ENCODE data around the gene SLC35F3.

DNA sequence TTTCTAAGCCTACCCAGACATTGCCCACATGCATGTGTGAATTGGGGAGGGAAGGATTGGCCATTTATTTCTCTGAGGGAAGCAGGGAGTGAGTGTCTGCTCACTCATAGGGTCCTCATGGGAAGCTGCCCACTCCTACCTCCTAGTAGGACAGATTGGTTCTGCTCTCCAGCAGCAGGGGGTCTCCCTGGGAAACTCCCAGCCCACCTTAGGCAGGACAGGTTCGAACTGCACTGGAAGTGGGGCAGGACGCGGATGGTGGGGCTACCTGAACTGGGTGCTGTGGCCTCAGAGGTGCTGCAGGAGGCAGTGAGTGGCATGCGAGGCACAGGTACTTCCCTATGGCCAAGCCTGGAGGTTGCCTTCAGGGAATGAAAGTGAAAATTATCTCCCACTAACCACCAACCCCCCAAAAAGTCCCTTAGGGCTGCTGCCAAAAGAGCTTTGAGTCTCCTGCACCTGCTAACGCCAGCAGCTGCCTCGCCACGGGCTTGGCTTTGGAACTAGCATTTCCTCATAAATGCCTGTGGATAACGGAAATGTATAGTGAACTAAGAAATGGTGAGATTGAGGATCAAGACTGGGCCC, 311.7 kb downstream of the SLC35F3 start:
- TF ChIP-seq, protein P1, sequence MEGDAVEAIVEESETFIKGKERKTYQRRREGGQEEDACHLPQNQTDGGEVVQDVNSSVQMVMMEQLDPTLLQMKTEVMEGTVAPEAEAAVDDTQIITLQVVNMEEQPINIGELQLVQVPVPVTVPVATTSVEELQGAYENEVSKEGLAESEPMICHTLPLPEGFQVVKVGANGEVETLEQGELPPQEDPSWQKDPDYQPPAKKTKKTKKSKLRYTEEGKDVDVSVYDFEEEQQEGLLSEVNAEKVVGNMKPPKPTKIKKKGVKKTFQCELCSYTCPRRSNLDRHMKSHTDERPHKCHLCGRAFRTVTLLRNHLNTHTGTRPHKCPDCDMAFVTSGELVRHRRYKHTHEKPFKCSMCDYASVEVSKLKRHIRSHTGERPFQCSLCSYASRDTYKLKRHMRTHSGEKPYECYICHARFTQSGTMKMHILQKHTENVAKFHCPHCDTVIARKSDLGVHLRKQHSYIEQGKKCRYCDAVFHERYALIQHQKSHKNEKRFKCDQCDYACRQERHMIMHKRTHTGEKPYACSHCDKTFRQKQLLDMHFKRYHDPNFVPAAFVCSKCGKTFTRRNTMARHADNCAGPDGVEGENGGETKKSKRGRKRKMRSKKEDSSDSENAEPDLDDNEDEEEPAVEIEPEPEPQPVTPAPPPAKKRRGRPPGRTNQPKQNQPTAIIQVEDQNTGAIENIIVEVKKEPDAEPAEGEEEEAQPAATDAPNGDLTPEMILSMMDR (IDR thresholded peaks at IDR 0.05), result no peak
- no peak for TF ChIP-seq EP300 (IDR thresholded peaks at IDR 0.05)
- no peak for TF ChIP-seq POLR2A (IDR thresholded peaks at IDR 0.05)
- no peak for TF ChIP-seq POLR2AphosphoS5 (IDR thresholded peaks at IDR 0.05)
